Neuronal stem cell (in vitro differentiated cells): ENCODE results near the gene EDC3.

ENCODE experiments used
- DNase-seq: peaks from one replicate; pipeline ENCODE4 v3.0.0-alpha.2; 2013; ENCODE audit warnings: low spot score
- H2AFZ ChIP-seq: one replicate; pipeline ENCODE4 v1.6.1; 2013; ENCODE audit warnings: mild to moderate bottlenecking, low read length, inconsistent platforms
- H2AK5ac ChIP-seq: 2 replicates; pipeline ENCODE4 v1.6.1; 2013; ENCODE audit warnings: low read depth, mild to moderate bottlenecking, inconsistent platforms, low read length, moderate library complexity, mixed read lengths
- H2BK120ac ChIP-seq: 2 replicates; pipeline ENCODE4 v1.6.1; 2013; ENCODE audit warnings: low read depth, mild to moderate bottlenecking, inconsistent platforms, low read length, moderate library complexity, mixed read lengths
- H2BK12ac ChIP-seq: one replicate; pipeline ENCODE4 v1.6.1; 2013; ENCODE audit warnings: low read length, inconsistent platforms
- H2BK15ac ChIP-seq: 2 replicates; pipeline ENCODE4 v1.6.1; 2013; ENCODE audit warnings: mild to moderate bottlenecking, low read length, inconsistent platforms, mixed read lengths
- H2BK5ac ChIP-seq: one replicate; pipeline ENCODE4 v1.6.1; 2013; ENCODE audit warnings: inconsistent platforms, mild to moderate bottlenecking, low read length, moderate library complexity
- H3K14ac ChIP-seq: one replicate; pipeline ENCODE4 v1.6.1; 2013; ENCODE audit warnings: low read length, inconsistent platforms
- H3K18ac ChIP-seq: 2 replicates; pipeline ENCODE4 v1.6.1; 2013; ENCODE audit warnings: low read length, inconsistent platforms
- H3K23ac ChIP-seq: 2 replicates; pipeline ENCODE4 v1.6.1; 2013; ENCODE audit warnings: low read depth, mild to moderate bottlenecking, mixed read lengths, low read length, inconsistent platforms; ENCODE audit not compliant: poor library complexity
- H3K27ac ChIP-seq: replicated peaks from 3 replicates; pipeline ENCODE4 v1.5.1; 2013; ENCODE audit warnings: low read length, inconsistent platforms
- H3K27me3 ChIP-seq, 3 experiments: 2 replicates each; pipeline ENCODE4 v1.6.1; 2013; ENCODE audit warnings: low read length in 3 of 3, mild to moderate bottlenecking in 2 of 3, inconsistent platforms in 1 of 3, low read depth in 1 of 3, mixed read lengths in 1 of 3, moderate library complexity in 1 of 3; ENCODE audit not compliant: control insufficient read depth in 3 of 3, insufficient read depth in 3 of 3
- H3K36me3 ChIP-seq, 2 donors: replicated peaks in 1 of 2; 2 replicates each; pipeline ENCODE4 v1.6.1; 2013; ENCODE audit warnings: low read length in 2 of 2; ENCODE audit not compliant: control insufficient read depth in 2 of 2, insufficient read depth in 2 of 2
- H3K4ac ChIP-seq: 2 replicates; pipeline ENCODE4 v1.6.1; 2013; ENCODE audit warnings: inconsistent platforms, mild to moderate bottlenecking, low read length, moderate library complexity
- H3K4me1 ChIP-seq, 2 donors: 1 replicate in 1 of 2; 2 replicates in 1 of 2; pipeline ENCODE4 v1.6.1; 2013; ENCODE audit warnings: low read length in 2 of 2, low read depth in 1 of 2; ENCODE audit not compliant: control insufficient read depth in 2 of 2, insufficient read depth in 1 of 2
- H3K4me2 ChIP-seq: one replicate; pipeline ENCODE4 v1.6.1; 2013; ENCODE audit warnings: mild to moderate bottlenecking, low read length, inconsistent platforms; ENCODE audit not compliant: insufficient read depth, poor library complexity, severe bottlenecking
- H3K4me3 ChIP-seq, 2 donors: 2 replicates each; pipeline ENCODE4 v1.5.1; 2013; ENCODE audit warnings: low read length in 2 of 2, mild to moderate bottlenecking in 2 of 2, inconsistent platforms in 1 of 2, moderate library complexity in 1 of 2
- H3K79me1 ChIP-seq: one replicate; pipeline ENCODE4 v1.6.1; 2013; ENCODE audit warnings: low read depth, mild to moderate bottlenecking, inconsistent platforms, low read length, moderate library complexity
- H3K9ac ChIP-seq: one replicate; pipeline ENCODE4 v1.6.1; 2013; ENCODE audit warnings: mild to moderate bottlenecking, low read depth, low read length, inconsistent platforms; ENCODE audit not compliant: poor library complexity
- H3K9me3 ChIP-seq, 2 donors: replicated peaks in 1 of 2; 2 replicates each; pipeline versions ENCODE3 to v1.6.1; 2013; ENCODE audit warnings: low read length in 2 of 2, mild to moderate bottlenecking in 2 of 2, inconsistent platforms in 1 of 2, low read depth in 1 of 2, mixed read lengths in 1 of 2, moderate library complexity in 1 of 2; ENCODE audit not compliant: control insufficient read depth in 2 of 2, insufficient read depth in 1 of 2
- H4K8ac ChIP-seq: one replicate; pipeline ENCODE4 v1.6.1; 2013; ENCODE audit warnings: low read depth, mild to moderate bottlenecking, inconsistent platforms, low read length, moderate library complexity
- H4K91ac ChIP-seq: one replicate; pipeline ENCODE4 v1.6.1; 2013; ENCODE audit warnings: low read length, low read depth, mild to moderate bottlenecking, inconsistent platforms; ENCODE audit not compliant: poor library complexity
- WGBS, 2 donors: extraction: QIAGEN DNeasy Blood & Tissue Kit; methylation state at CpG; one replicate each; pipeline ENCODE4 v1.1.7; 2013; ENCODE audit warnings: missing lambda C conversion rate in 2 of 2, mixed read lengths in 1 of 2; ENCODE audit not compliant: insufficient read length in 2 of 2, insufficient replicate concordance in 1 of 2; ENCODE audit errors: extremely low coverage in 2 of 2; 5-methylcytosine and 5-hydroxymethylcytosine counted together

The EDC3 gene

DNA sequence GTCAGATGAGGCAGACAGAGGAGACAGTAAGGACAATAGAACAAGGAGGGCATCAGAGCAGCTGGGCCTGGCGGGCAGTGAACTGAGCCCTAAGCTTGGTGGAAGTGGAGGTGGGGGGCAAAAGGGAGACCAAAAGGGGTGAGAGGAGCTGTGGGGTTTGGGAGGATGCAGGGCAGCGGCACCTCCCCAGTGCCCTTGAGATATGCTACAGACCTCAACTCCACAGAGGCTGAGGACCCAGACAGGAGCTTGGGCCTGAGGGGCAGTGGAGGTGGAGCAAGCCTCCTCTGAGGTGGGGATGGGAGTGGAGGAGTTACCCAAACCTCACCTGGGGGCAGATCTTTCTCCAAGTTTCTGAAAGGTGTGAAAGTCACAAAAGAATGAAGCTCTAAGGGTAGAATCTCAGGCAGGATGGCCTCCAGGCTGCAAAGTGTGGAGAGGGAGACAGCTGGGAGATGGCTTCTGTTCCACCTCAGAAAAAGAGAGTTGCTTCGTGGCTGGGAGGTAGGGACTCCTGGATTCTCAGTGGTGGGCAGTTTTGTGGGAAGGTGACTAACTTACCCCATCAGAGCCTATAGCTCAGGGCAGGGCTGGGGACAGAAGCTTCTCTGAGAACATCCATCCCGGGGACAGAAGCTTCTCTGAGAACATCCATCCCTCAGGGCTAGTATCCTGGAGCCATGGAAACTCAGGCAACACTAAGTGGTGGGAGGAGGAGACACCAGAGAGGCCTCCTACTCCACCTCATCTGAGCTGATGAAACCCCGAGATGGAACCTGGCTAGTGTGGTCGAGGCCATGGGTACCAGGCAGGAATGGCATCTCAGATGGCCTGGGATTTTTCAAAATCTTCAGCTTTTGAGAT is 82.5 kb downstream of the EDC3 start:
- no peak overlapping the region for H3K4ac ChIP-seq
- peaks cover 0 to 6% of the 10 kb centered on the region in 2 donors for H3K36me3 ChIP-seq
- peaks cover 10% of the 10 kb centered on the region for H3K79me1 ChIP-seq
- H2AFZ ChIP-seq, result no peak overlapping the region
- peaks cover 9 to 11% of the 10 kb centered on the region in 2 donors for H3K4me1 ChIP-seq
- no peak overlapping the region for H2BK120ac ChIP-seq
- no CpG with 5 or more reads among the region's 6 CpGs for WGBS, 2 donors
- no peak overlapping the region for H4K8ac ChIP-seq
- peak overlapping the region; percentile 93 for H2AK5ac ChIP-seq
- no peaks in the 10 kb centered on the region for H3K9me3 ChIP-seq
- no peak overlapping the region for H3K14ac ChIP-seq
- H2BK15ac ChIP-seq, result no peak overlapping the region
- H3K27me3 ChIP-seq, result peaks cover 0 to 3% (median 0%) of the 10 kb centered on the region in 3 experiments
- no peak for DNase-seq
- H2BK12ac ChIP-seq, result no peak overlapping the region
- no peak overlapping the region for H3K27ac ChIP-seq
- H3K4me3 ChIP-seq, result no peak overlapping the region
- H3K9ac ChIP-seq, result no peak overlapping the region
- H4K91ac ChIP-seq, result no peak overlapping the region
- H2BK5ac ChIP-seq, result no peak overlapping the region
- H3K18ac ChIP-seq, result peak overlapping the region; percentile 8
- H3K23ac ChIP-seq, result peak overlapping the region; percentile 19
- no peak overlapping the region for H3K4me2 ChIP-seq

DNA sequence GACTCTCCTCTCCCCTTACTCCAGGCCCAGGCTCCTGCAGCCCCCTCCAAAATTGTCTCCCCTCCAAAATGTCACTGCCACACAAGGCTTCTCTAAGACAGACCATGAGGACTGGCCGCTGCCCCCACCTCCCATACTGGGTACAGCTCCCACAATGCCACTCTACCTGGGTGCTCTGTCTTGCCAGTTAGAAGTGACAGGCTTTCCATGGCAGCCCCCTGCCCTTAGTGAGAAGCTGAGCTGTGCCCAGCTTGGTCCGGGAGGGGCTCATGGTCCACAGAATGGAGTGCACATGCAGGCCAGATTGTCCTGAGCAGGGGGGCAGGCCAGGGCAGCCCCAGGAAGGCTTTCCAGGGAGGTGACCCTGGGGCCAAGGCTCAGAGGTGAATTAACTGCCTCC is 83.1 kb downstream of the EDC3 start:
- no CpG with 5 or more reads among the region's 2 CpGs for WGBS, 2 donors
- H4K91ac ChIP-seq, result no peak overlapping the region
- H3K4ac ChIP-seq, result no peak overlapping the region
- no peak overlapping the region for H3K18ac ChIP-seq
- H3K23ac ChIP-seq, result peak overlapping the region; percentile 19
- H3K79me1 ChIP-seq, result peaks cover 7% of the 10 kb centered on the region
- no peaks in the 10 kb centered on the region for H3K9me3 ChIP-seq
- H3K27ac ChIP-seq, result no peak overlapping the region
- no peak overlapping the region for H3K14ac ChIP-seq
- no peak overlapping the region for H3K9ac ChIP-seq
- H2BK12ac ChIP-seq, result no peak overlapping the region
- H2BK5ac ChIP-seq, result no peak overlapping the region
- no peak overlapping the region for H2BK120ac ChIP-seq
- H3K4me2 ChIP-seq, result no peak overlapping the region
- H2BK15ac ChIP-seq, result no peak overlapping the region
- H3K36me3 ChIP-seq, result peaks cover 0 to 6% of the 10 kb centered on the region in 2 donors
- H3K4me3 ChIP-seq, result no peak overlapping the region
- DNase-seq, result no peak
- H2AFZ ChIP-seq, result no peak overlapping the region
- peaks cover 0 to 3% (median 0%) of the 10 kb centered on the region in 3 experiments for H3K27me3 ChIP-seq
- H3K4me1 ChIP-seq, result peaks cover 9 to 11% of the 10 kb centered on the region in 2 donors
- peak overlapping the region; percentile 93 for H2AK5ac ChIP-seq
- no peak overlapping the region for H4K8ac ChIP-seq

DNA sequence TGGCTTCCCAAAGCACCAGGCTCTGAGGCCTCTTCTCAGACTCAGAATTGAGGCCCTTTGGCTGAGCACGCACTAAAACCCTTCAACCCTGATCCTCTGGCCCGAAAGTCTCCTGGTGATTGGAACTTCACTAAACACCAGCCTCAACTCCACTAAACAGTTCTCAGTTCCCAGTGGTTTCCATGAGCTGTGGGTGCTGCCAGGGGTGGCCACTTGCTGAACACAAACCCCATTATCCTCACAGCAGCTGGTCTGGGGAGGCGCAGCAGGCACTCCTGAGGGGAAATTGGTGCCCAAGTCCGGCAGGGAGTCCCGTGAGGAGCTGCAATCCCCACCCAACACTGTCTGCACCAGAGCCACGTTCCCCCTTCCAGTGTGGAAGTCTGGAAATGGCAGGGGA is 84.0 kb downstream of the EDC3 start:
- no peak overlapping the region for H2BK12ac ChIP-seq
- no peak overlapping the region for H3K27ac ChIP-seq
- peaks cover 2 to 9% of the 10 kb centered on the region in 2 donors for H3K4me1 ChIP-seq
- no peak overlapping the region for H3K14ac ChIP-seq
- H3K36me3 ChIP-seq, result no peaks in the 10 kb centered on the region
- H4K91ac ChIP-seq, result no peak overlapping the region
- H4K8ac ChIP-seq, result no peak overlapping the region
- peaks cover 7% of the 10 kb centered on the region for H3K79me1 ChIP-seq
- H3K9ac ChIP-seq, result no peak overlapping the region
- H2BK5ac ChIP-seq, result no peak overlapping the region
- DNase-seq, result no peak
- peak overlapping the region; percentile 67 for H2BK15ac ChIP-seq
- no peak overlapping the region for H3K4ac ChIP-seq
- no peak overlapping the region for H3K23ac ChIP-seq
- no peak overlapping the region for H2AFZ ChIP-seq
- no peak overlapping the region for H3K18ac ChIP-seq
- H3K27me3 ChIP-seq, result peaks cover 0 to 3% (median 0%) of the 10 kb centered on the region in 3 experiments
- no peaks in the 10 kb centered on the region for H3K9me3 ChIP-seq
- H2AK5ac ChIP-seq, result peak overlapping the region; percentile 60
- WGBS, 2 donors, result no CpG with 5 or more reads among the region's 6 CpGs
- H2BK120ac ChIP-seq, result no peak overlapping the region
- H3K4me3 ChIP-seq, result no peak overlapping the region
- H3K4me2 ChIP-seq, result no peak overlapping the region

DNA sequence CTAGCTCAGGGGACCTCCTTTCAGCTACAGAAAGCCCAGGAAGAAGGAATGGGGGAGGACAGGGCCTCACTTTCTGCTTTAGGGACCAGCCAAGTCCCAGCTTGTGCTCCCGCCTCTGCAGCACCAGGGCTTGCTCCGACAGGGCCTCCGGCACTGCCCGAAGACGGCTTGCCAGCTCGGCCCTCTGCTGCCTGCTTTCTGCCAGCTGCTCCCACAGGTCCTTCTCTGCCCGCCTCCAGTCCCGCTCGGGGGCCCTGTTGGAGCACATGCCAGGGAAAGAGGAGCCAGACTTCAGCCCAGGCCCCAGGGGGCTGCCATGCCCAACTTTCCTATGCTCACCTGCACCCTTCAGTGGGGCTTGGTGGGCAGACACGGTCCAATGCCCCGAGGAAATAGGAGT is 84.5 kb downstream of the EDC3 start:
- H3K79me1 ChIP-seq, result peaks cover 3% of the 10 kb centered on the region
- H2AFZ ChIP-seq, result no peak overlapping the region
- H3K23ac ChIP-seq, result no peak overlapping the region
- H3K4me3 ChIP-seq, result no peak overlapping the region
- H3K27ac ChIP-seq, result no peak overlapping the region
- H3K9ac ChIP-seq, result no peak overlapping the region
- H3K27me3 ChIP-seq, result peaks cover 0 to 3% (median 0%) of the 10 kb centered on the region in 3 experiments
- no peak overlapping the region for H3K14ac ChIP-seq
- no peak overlapping the region for H4K91ac ChIP-seq
- H2BK5ac ChIP-seq, result no peak overlapping the region
- no peak overlapping the region for H3K4ac ChIP-seq
- H3K36me3 ChIP-seq, result no peaks in the 10 kb centered on the region
- no CpG with 5 or more reads among the region's 11 CpGs for WGBS, 2 donors
- H2AK5ac ChIP-seq, result no peak overlapping the region
- H2BK15ac ChIP-seq, result peak overlapping the region; percentile 67
- H4K8ac ChIP-seq, result no peak overlapping the region
- no peak overlapping the region for H3K4me2 ChIP-seq
- H3K9me3 ChIP-seq, result no peaks in the 10 kb centered on the region
- no peak overlapping the region for H2BK120ac ChIP-seq
- H3K4me1 ChIP-seq, result peaks cover 0 to 5% of the 10 kb centered on the region in 2 donors
- H3K18ac ChIP-seq, result no peak overlapping the region
- DNase-seq, result no peak
- no peak overlapping the region for H2BK12ac ChIP-seq
